Measurements from ENCODE around the gene TTLL10.
"Not testable (repeated sequence)": the region's sequence is repeated elsewhere in the genome, so short reads cannot be mapped to it uniquely, and the experiment has no call there.

The TTLL10 gene

GRCh38 chr1:1168451-1169411 is 4.9 kb upstream of the TTLL10 start:
- no peak overlapping the region for H3K4me3 ChIP-seq
- H3K27ac ChIP-seq, result no peak overlapping the region

GRCh38 chr1:1169429-1170214 is 4.1 kb upstream of the TTLL10 start:
- H3K4me3 ChIP-seq, result no peak overlapping the region
- no peak overlapping the region for H3K27ac ChIP-seq

DNA sequence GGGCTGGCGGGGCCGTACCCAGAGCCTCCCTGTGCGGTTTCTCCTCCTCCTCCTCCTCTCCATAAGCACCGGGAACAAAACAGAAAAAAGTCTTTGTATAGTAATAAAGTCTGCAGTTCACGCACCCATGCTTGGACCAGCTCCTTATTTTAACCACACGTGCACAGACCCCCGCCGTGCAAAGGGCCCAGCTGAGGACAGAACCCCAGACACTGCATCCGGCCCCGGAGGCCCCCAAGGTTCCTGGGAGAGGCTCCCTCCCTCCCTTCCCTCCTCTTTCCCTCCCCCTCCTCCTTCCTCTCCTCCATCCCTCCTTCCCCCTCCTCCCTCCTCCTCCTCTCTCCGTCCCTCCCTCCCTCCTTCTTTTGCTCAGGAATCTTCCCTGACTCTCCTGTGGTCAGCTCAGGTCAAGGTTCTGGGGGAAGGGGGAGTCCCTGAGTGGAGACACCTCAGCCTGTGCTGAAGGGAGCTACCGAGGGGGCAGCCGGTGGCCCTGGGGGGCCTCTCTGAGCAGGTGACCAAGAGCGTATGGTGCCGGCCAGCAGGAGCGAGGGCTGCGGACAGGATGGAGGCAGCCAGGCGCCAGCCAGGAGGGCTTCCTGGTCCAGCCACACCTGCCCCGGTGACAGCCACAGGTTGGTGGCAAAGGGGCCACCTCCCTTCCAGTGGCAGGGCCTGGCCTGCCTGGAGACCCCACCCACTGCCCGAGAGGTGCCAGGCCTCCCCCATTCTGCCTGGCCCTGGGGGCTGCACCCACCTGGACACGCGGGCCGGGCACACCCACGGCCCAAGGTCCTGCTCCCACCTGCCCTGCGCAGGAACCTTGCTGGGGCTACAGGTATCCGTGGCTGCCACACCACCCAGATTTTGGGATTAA is 3.2 kb upstream of the TTLL10 start:
- H3K4me3 ChIP-seq, result no peak overlapping the region
- H3K27ac ChIP-seq, result no peak overlapping the region

DNA sequence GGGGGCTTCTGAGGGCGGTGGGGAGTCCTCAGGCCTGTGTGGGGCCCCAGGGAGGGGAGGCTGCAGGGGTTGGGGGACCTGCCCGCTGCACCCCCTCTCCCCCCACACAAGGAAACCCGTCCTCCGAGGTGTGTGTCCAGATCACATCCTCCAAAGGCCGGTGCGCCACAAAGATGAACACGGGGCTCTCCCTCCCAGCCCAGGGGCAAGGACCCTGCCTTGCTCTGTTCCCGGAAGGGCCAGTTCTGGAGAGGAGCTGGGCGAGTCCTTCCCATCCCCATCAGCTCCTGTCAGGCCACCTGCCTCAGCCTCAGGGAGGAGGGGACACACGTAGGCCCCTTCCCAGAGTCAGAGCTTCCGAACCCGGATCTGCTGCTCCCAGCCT is 2.5 kb upstream of the TTLL10 start:
- Histone ChIP-seq H3K27ac (no peak overlapping the region), H3K4me3 (no peak overlapping the region)

DNA sequence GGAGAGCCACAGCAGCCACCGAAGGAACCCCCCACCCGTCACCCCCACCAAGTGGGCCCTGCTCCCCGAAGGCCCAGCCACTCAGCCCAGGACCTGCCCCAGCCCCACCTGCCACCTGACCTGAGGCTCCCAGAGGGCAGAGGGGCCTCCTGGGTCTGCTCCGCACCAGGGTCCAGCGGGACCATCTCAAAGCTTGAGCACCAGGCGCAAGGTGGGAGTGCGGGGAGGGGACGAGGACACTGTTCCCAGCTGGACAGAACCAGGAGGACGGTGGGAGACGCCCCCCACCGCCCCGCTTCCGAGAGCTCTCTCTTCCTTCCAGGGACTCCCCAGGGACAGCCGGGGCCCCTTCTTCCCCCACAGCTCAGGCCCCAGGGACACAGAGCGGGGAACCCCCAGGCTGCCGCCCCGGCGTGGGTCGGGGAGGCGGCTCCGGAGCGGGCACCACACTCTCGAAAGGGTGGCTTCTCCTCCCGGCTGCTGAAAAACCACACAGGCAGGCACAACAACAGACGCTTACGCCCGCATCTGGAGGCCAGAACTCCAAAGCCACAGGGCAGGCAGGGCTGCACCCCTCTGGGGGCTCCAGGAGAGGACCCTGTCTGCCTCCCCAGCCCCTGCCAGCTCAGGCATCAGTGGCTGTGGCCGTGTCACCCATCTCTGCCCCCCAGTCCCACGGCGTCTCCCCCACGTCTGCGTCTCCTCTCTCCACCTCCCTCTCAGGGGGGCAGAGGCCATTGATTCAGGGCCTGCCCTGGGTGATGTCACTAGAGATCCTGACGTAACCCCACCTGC is 1.9 kb upstream of the TTLL10 start:
- Histone ChIP-seq H3K27ac (no peak overlapping the region), H3K4me3 (no peak overlapping the region)

DNA sequence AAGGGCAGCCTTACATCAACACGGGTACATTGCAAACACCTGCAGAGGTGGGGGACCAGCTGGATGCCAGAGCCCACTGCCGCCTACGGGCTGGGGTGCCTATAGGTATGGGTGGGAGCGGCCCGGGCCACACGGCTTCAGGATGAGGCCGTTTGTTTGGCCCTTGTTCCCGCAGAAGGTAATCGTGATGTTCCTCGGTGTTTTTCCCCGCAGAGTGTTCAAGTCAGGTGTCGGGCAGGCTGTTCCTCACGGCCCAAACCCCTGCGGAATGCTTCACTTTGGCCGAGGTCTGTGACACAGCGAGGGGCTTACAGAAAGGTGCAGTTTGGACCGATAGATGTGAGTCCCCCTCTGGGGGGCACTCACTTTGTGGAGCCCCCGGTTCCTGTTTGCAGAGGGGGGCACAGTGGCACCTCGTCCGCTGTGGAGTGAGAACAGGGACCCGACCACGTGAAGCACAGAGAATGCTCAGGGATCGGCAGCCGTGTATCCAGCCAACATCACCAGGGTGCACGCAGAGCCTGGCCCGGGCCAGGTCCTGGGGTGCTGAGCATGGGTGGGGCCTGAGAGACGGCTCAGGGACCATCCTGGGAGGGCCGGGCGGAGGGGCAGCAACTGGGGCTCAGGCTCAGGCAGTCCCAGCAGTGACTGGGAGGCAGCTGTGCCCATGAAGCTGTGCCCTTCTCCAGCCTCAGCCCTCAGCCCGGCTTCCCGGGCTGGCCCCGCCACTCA is 453 bp upstream of the TTLL10 start:
- H3K27ac ChIP-seq, result no peak overlapping the region
- no peak overlapping the region for H3K4me3 ChIP-seq

GRCh38 chr1:1175221-1176062 is 1.8 kb downstream of the TTLL10 start:
- no peak overlapping the region for H3K27ac ChIP-seq

DNA sequence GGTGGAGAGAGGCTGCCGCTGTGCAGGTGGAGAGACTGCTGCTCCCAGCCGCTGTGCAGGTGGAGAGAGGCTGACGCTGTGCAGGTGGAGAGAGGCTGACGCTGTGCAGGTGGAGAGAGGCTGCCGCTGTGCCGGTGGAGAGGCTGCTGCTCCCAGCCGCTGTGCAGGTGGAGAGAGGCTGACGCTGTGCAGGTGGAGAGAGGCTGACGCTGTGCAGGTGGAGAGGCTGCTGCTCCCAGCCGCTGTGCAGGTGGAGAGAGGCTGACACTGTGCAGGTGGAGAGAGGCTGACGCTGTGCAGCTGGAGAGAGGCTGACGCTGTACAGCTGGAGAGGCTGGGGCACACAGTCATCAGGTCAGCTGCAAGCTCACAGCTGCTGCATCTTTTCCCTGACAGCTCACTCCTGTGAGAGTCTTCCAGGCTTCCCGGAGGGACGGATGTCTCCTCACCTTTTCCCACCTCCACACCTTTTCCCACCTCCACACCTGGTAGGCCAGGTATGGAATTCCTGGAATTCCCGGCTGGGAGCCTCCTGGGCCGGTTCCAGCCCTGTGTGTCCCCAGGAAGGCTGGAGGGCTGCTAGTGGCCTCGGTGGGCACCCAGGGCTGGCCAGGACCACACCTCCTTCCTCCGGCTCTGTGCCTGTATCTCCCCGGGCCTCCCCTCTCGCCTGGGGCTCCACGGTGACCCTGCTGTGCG is 2.5 kb downstream of the TTLL10 start:
- not testable (repeated sequence) for H3K4me3 ChIP-seq, H3K27ac ChIP-seq

More at GRCh38 chr1:1175221-1176062, 1.8 kb downstream of the TTLL10 start:
- no peak overlapping the region for H3K4me3 ChIP-seq

DNA sequence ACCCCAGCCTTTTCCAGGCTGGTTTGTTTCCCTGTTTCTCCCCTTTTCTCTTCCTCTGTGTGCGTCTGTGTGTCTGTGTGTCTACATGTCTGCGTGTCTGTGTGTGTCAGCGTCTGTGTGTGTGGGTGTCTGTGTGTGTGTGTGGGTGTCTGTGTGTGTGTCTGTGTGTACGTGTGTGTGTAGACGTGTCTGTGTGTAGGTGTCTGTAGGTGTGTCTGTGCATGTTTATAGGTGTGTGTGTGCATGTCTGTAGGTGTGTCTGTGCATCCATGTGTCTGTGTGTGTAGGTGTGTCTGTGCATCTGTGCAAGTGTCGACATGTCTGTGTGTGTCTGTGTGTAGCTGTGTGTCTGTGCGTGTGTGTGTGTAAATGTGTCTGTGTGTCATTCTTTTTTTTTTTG is 3.3 kb downstream of the TTLL10 start:
- Histone ChIP-seq H3K27ac (no peak overlapping the region), H3K4me3 (no peak overlapping the region)

GRCh38 chr1:1177452-1178206 is 3.9 kb downstream of the TTLL10 start:
- Histone ChIP-seq H3K27ac (no peak overlapping the region), H3K4me3 (no peak overlapping the region)

GRCh38 chr1:1178794-1179331 is 5.2 kb downstream of the TTLL10 start:
- no peak overlapping the region for H3K27ac ChIP-seq
- H3K4me3 ChIP-seq, result no peak overlapping the region

GRCh38 chr1:1179346-1179982 is 5.8 kb downstream of the TTLL10 start:
- Histone ChIP-seq H3K27ac (no peak overlapping the region), H3K4me3 (no peak overlapping the region)

- H3K27ac ChIP-seq, result no peak overlapping the region
- H3K4me3 ChIP-seq, result no peak overlapping the region
These were observed 6.5 kb downstream of the TTLL10 start for GRCh38 chr1:1179983-1180861.

GRCh38 chr1:1181129-1181937 is 7.7 kb downstream of the TTLL10 start:
- Histone ChIP-seq H3K4me3 (no peak overlapping the region), H3K27ac (no peak overlapping the region)

Measured in skin epidermis (tissue), 12 donors.